Lung (tissue), 12 donors: ENCODE data around the gene ILK. TPM values are rescaled to one million over a fixed set of nuclear protein-coding genes. Genes with fewer than 3 reads are reported as not detected.

Experiments
- ATAC-seq: fragments of 200-7000 bp; cut with Tn5 transposase; one replicate; pipeline ENCODE4 v1.9.1; 2020; ENCODE audit warnings: moderate number of reproducible peaks; ENCODE audit not compliant: insufficient read depth, low FRiP score
- DNase-seq, 3 donors: peaks; one replicate each; pipeline ENCODE4 v3.0.0-alpha.2; 2013 to 2017
- H3K27ac ChIP-seq, 2 donors: one replicate each; pipeline ENCODE4 v1.5.1; 2013; ENCODE audit warnings: mild to moderate bottlenecking in 2 of 2, moderate library complexity in 2 of 2, control low read depth in 1 of 2, inconsistent platforms in 1 of 2, low read depth in 1 of 2, low read length in 1 of 2
- H3K27me3 ChIP-seq, 3 donors: one replicate each; pipeline ENCODE4 v1.5.1; 2013; ENCODE audit warnings: low read length in 2 of 3; ENCODE audit not compliant: control insufficient read depth in 3 of 3, insufficient read depth in 3 of 3
- H3K36me3 ChIP-seq, 4 donors: one replicate each; pipeline ENCODE4 v1.5.1; 2013; ENCODE audit warnings: low read length in 4 of 4, mild to moderate bottlenecking in 1 of 4, moderate library complexity in 1 of 4; ENCODE audit not compliant: control insufficient read depth in 4 of 4, insufficient read depth in 4 of 4
- H3K4me1 ChIP-seq, 5 donors: one replicate each; pipeline ENCODE4 v1.5.1; 2013; ENCODE audit warnings: low read length in 5 of 5, mild to moderate bottlenecking in 2 of 5, moderate library complexity in 1 of 5; ENCODE audit not compliant: control insufficient read depth in 5 of 5, insufficient read depth in 5 of 5
- H3K4me3 ChIP-seq: one replicate; pipeline ENCODE4 v1.5.1; 2013; ENCODE audit warnings: mild to moderate bottlenecking, control low read depth, moderate library complexity
- H3K9ac ChIP-seq, 2 donors: one replicate each; pipeline ENCODE4 v1.5.1; 2013; ENCODE audit warnings: low read length in 2 of 2, control low read depth in 1 of 2; ENCODE audit not compliant: insufficient read depth in 1 of 2
- H3K9me3 ChIP-seq, 4 donors: one replicate each; pipeline ENCODE4 v1.5.1; 2013; ENCODE audit warnings: low read length in 3 of 4, mild to moderate bottlenecking in 1 of 4, moderate library complexity in 1 of 4; ENCODE audit not compliant: control insufficient read depth in 4 of 4, insufficient read depth in 3 of 4
- CTCF ChIP-seq: IDR thresholded peaks from 2 replicates; pipeline ENCODE4 v1.5.1; 2012; ENCODE audit warnings: mild to moderate bottlenecking; ENCODE audit errors: control extremely low read depth, extremely low read depth
- WGBS, 2 donors: extraction: QIAGEN DNeasy Blood & Tissue Kit; methylation state at CpG; one replicate each; pipeline ENCODE4 v1.1.7; 2013; 5-methylcytosine and 5-hydroxymethylcytosine counted together
- polyA plus RNA-seq, 2 donors: library from polyadenylated mRNA; stranded (reverse); fragments of 200-250 nt; gene quantifications; one replicate each; pipeline ENCODE4 v1.2.1, GENCODE V29; 2013
- total RNA-seq, 2 donors: library from RNA; depleted of rRNA in 1 of 2; stranded (reverse); fragments of >200 nt in 1 of 2; gene quantifications; one replicate each; pipeline ENCODE4 v1.2.1, GENCODE V29; 2014 to 2021
- donor health status: control.
- donor health status: control.
- donor health status: Bipolar disorder and iron deficiency.
- donor health status: healthy.
- donor health status: DM: yes; HTN: yes; CAD: no.

The ILK gene
- total and polyA plus RNA-seq, 4 donors: 91.1 to 147 (median 136) TPM

- no peak overlapping the region for H3K9ac ChIP-seq
- 89 to 96% methylated on average over 2 of the region's 2 CpGs for WGBS, 2 donors
- no peaks in the 10 kb centered on the region for H3K27me3 ChIP-seq
- peaks cover 0 to 3% (median 0%) of the 10 kb centered on the region in 4 donors for H3K9me3 ChIP-seq
- no peak for DNase-seq
- peaks cover 0 to 5% (median 4%) of the 10 kb centered on the region in 4 donors for H3K36me3 ChIP-seq
- TF ChIP-seq CTCF: no peak
- H3K27ac ChIP-seq: no peak overlapping the region
- peaks cover 0 to 27% (median 3%) of the 10 kb centered on the region in 5 donors for H3K4me1 ChIP-seq
- ATAC-seq: no peak
- no peak overlapping the region for H3K4me3 ChIP-seq
Observed at GRCh38 chr11:6579681-6580080, 23.9 kb upstream of the ILK start.

- 95 to 96% methylated on average over 1 of the region's 1 CpG for WGBS, 2 donors
- Histone ChIP-seq H3K4me3 (no peak overlapping the region), H3K9me3 (peaks cover 0 to 5% (median 1%) of the 10 kb centered on the region in 4 donors), H3K27me3 (no peaks in the 10 kb centered on the region), H3K9ac (no peak overlapping the region), H3K27ac (no peak overlapping the region), H3K4me1 (no peaks in the 10 kb centered on the region), H3K36me3 (peaks cover 0 to 5% (median 4%) of the 10 kb centered on the region in 4 donors)
- no peak for TF ChIP-seq CTCF
- ATAC-seq: no peak
- no peak for DNase-seq
Observed at GRCh38 chr11:6583584-6583983, 20.0 kb upstream of the ILK start.

GRCh38 chr11:6584528-6584927 lies 19.0 kb upstream of the ILK start:
- Histone ChIP-seq H3K4me1 (no peaks in the 10 kb centered on the region), H3K4me3 (no peak overlapping the region), H3K27me3 (no peaks in the 10 kb centered on the region), H3K9ac (no peak overlapping the region), H3K27ac (no peak overlapping the region), H3K36me3 (peaks cover 0 to 5% (median 4%) of the 10 kb centered on the region in 4 donors), H3K9me3 (peaks cover 0 to 5% (median 1%) of the 10 kb centered on the region in 4 donors)
- no peak for ATAC-seq
- no peak for TF ChIP-seq CTCF
- 94 to 98% methylated on average over 4 of the region's 4 CpGs for WGBS, 2 donors
- no peak for DNase-seq
